Dedifferentiated amniotic fluid mesenchymal stem cell (primary cell): ENCODE measurements around the gene CDHR3.
A peak's percentile ranks its signal among the peaks of the same experiment; 100 is the strongest.

Experiments used
- DNase-seq: peaks from one replicate; pipeline ENCODE4 v3.0.0-alpha.2; 2016; ENCODE audit errors: extremely low spot score

Gene CDHR3

DNA sequence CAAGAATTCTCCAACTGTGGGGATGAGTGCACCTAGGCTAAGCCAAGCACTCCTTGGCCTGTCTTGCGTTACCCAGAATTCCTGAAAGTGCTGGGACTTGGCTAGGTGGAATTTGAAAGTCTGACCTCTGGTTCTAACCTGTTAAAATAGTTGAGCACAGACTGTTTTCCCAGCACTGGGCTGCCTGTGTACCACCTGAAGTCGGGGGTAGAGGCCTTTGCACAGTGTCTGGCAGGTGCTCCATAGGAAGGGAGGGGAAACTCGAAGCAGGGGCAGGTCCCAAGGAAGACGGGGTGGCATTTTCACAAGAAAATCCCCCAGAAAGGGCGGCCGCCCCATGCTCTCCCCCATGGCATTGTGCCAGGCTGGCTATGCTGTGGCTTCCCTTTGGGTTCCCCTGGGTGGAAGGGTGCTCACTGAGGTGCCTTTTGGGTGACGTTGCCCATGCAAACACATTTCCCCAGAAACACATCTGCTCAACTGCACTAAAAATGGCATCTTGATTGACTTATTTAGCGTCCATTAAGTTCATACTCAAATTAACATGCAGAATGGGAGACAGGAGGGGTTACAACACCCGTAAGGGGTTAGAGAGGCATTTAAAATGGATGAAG, 86.2 kb downstream of the CDHR3 start:
- no peak for DNase-seq

DNA sequence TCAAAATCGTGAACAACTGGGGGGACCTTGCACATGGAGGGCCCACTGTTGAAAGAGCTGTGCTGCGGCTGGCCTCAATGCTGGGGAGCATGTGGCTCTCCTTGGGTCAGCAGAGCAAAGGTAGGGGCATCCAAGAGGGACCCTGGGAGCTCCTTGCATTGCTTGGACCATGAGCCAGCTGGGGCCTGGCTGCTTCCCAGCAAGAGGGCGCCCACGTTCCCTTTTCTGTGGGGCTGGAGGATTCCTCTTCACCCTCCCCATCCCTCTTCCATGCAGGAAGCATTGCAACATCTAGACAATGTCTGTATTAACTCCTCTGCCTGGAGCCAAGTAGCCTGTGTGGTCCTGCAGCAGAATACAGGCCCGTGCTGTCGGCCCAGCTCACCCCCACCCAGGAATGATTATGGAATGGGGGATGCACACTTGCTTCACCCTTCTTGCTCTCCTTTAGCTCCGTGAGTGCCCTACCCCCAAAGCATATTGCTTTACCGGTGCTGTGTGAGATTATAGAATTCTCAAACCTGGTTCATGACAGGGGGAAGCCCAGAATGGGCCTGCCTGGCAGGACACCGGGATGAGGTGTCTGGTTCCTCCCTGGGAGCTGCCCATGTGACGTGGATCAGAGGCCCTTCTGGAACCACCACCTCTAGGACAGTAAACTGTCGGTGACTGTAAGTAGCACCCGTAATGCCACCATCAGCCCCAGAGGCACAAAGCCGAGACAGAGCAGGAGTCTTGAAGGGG, 87.1 kb downstream of the CDHR3 start:
- no peak for DNase-seq

GRCh38 chr7:106050746-106051117, 87.7 kb downstream of the CDHR3 start:
- peak; percentile 71 for DNase-seq

DNA sequence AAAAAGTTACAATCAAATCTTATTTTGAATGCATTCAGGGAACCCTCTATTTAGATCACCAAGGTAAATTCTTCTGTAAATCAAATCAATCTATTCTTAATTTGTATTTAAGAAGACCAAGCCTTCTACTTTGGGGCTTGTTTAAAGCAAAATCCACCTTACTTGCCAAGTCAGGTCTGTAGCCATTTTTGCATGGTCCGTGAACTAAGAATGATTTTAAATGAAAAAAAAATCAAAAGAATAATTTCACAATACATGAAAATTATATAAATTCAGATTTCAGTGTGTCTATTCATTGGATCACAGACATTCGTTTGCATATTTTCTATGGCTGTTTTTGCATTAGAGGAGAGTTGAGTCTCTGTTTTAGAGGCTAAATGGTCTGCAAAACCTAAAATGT, 89.6 kb downstream of the CDHR3 start:
- no peak for DNase-seq

GRCh38 chr7:106053109-106053508, 90.0 kb downstream of the CDHR3 start:
- DNase-seq, result no peak

DNA sequence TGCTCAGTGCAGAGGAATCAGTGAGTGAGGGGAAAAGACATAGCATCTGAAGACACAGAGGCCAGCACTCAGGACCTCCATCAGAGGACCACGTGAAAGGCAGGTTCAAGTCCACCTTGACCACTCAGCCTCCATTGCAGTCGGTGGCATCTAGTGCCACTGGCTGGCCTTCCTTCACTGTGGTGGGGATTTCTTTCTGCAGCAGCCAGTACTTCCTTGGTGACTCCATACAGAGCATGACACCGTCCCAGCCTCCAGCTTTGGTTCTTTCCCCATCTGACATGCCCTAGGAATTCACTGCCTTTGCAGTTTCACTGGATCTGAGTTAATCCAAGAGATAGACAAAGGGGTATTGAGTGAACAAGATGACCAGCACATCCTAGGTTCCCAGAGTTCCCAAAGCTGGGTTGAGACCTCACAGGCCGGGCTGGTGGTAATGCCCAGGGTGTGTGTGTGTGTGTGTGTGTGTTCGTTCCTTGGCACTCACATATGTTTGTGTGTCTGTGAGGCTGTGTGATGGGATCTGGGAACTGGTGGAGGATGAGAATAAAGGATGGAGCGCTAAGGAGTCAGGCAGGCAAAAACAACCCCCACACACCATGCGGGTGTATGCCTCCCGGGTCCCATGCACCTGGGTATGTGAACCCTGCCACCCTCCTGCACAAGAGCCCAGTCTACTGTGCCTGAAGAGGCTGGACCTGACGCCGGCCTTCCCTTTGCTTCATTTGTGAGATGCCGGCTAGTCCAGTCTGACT, 91.3 kb downstream of the CDHR3 start:
- no peak for DNase-seq

- DNase-seq, result no peak
Measured at GRCh38 chr7:106054971-106055532, 92.0 kb downstream of the CDHR3 start.

DNA sequence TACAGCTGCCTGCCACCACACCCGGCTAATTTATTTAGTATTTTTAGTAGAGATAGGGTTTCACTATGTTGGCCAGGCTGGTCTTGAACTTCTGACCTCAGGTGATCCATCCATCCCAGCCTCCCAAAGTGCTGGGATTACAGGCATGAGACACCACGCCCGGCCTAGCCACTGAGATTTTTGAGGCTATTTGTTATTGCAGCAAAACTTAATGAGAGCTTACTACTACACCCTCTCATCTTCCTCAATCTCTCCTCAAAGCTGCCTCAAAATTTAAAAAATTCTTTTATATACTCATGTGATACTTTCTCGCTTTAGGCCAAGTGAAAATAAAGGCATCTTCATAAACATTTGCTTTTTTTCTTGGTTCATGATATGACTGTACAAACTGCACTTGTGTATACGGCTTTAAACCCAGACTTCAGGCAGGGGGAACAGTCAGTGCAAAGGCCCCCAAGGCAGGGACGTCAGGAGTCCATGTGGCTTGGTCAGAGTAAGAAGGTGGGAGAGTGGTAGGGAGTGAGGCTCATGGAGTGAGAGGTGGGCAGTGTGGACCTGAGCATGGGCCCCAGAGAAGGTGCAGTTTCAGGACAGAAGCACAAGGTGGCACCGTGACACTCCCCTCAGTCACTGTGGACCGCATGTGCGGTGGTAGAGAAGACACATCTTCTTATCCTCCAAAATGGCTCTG, 93.6 kb downstream of the CDHR3 start:
- peak; percentile 44 for DNase-seq

GRCh38 chr7:106057204-106057961, 94.3 kb downstream of the CDHR3 start:
- no peak for DNase-seq

GRCh38 chr7:106057962-106058927, 95.2 kb downstream of the CDHR3 start:
- DNase-seq, result no peak

DNA sequence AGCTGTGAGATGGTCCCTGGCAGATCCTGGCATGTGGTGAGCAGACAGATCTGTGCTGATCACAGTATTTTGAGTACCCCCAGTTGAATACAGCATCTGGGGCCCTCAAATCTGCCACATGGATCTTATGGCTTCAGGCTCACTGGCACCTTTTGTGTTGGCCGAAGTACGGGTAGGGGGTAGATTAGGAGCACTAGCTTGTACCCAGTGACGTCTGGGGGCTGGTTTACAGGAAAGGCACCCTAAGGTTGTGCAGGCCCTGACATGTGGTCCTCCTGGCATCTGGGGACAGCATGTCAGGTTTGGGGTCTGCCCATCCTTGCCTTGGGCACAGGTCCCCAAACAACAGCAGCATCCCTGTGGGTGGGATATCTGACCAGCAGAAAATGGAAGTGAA, 95.9 kb downstream of the CDHR3 start:
- DNase-seq, result no peak

- DNase-seq, result no peak
Measured at GRCh38 chr7:106059556-106059955, 96.5 kb downstream of the CDHR3 start.

- DNase-seq, result no peak
Measured at GRCh38 chr7:106060394-106060920, 97.4 kb downstream of the CDHR3 start.

DNA sequence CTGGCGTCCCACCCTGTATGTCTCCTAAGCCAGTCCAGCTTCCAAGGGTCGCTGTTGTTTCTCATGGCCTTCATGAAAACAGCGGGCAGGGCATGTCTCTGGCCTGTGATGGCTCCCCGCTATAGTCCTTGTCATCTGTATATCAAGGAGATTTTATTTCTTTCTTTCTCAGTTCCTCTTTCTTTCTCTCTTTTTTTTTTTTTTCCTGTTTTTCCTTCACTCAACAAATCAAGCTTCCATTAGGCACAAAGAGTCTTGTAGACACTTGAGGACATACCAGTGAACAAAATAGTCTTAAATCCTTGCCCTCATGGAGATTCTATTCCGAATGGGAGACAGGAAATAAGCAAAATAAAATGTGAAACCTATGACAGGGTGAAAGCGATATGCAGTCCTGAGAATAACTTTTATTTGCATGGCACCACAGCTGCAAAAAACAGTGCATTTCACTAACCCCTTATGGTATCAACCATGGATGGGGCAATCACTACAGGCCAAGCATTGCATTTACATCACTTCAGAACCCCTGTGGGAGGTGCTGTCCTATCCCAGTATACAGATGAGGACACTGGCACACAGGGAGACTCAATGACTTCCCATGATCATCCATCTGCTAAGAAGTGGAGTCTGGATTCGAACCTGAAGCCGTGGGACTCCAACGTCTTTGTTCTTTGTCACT, 98.4 kb downstream of the CDHR3 start:
- no peak for DNase-seq

- DNase-seq, result no peak
Measured at GRCh38 chr7:106062006-106062405, 98.9 kb downstream of the CDHR3 start.

DNA sequence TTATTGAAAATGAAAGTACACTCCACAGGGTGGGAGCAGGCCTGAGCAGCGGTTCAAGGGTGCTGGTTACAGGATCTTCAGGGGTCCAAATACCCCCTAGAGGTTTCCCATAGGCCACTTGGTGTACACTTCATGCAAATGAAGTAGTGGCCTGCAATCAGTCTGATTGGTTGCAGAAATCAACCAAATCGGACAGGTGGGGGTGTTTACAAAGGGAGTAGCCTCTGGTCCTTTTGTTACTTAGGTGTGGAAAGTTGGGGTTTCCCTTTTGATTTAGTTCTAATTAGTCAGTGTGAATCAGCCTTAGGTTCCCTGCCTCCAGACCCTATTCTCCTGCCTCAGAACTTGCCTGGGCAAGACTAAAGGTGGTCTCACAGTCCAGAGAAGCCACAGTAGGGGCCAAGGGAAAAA, 99.5 kb downstream of the CDHR3 start:
- DNase-seq, result no peak

DNA sequence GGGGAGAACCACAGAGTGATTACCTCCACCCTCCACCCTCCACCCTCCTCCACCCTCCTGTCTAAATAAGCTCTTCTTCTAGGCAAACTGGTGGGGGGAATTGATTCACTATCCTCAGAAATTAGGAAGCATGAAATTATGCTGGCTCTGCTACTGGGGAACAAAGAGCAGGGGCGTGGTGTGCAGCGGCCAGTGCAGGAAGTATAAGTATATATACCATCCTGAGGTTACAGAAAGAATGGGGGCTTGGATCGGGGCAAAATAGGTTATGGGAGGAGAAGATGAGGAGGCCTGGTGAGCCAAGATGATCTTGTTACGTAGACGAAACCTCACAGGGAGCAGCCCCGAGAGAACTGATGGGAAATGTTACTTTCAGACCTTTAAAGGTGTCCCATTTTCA, 100.0 kb downstream of the CDHR3 start:
- DNase-seq, result no peak

DNA sequence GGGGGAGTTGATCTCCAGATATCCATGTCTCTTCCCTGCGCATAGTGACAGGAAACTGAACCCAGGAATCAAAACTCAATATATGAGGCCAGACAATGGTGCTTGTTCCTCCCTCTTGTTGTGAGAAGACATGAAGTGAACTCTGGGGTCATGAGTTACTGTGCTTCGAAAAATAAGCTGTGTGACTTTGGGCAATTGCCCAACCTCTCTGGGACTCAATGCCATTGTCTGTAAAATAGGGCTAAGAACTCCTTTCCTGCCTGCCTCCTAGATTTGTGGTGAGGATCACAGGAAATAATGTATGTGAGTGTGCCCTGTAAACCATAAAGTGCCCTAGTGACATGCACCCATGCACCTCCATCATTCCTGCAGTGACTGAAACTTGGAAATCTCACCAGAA, 100.6 kb downstream of the CDHR3 start:
- no peak for DNase-seq

DNA sequence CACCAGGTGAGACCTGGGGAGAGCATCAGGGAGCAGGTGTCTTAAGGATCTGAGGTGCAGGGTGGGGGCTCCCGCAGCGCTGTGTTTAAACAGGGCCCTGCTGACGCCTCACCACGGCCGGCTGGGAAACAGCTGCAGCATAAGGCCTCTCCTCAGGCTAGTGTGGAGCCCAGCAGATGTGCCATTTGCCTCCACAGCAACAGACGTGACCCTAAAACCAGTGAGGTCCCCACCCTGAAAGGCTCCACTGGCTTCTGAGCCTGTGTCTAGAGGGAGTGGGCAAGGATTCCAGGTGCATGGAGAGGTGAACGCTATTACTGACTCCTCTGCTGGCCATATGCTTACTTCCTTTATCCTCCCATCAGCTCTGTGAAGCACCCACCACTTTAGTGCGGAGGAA, 101.3 kb downstream of the CDHR3 start:
- no peak for DNase-seq
